Measurements from ENCODE around the gene RFPL1.

DNA sequence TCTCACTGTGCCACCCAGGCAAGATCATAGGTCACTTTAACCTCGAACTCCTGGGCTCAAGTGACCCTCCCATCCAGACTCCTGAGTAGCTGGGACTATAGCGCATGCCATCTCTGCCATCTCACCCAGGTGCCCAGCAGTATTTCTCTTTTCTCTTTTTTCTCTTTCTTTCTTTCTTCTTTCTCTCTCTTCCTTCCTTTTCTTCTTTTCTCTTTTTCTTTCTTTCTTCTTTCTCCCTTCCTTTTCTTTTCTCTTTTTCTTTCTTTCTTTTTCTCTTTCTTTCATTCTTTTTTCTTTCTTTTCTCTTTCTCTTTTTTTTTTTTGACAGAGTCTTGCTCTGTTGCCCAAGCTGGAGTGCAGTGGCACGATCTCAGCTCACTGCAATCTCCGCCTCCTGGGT lies 13.5 kb downstream of the RFPL1 start:
- TF ChIP-seq, protein P1, sequence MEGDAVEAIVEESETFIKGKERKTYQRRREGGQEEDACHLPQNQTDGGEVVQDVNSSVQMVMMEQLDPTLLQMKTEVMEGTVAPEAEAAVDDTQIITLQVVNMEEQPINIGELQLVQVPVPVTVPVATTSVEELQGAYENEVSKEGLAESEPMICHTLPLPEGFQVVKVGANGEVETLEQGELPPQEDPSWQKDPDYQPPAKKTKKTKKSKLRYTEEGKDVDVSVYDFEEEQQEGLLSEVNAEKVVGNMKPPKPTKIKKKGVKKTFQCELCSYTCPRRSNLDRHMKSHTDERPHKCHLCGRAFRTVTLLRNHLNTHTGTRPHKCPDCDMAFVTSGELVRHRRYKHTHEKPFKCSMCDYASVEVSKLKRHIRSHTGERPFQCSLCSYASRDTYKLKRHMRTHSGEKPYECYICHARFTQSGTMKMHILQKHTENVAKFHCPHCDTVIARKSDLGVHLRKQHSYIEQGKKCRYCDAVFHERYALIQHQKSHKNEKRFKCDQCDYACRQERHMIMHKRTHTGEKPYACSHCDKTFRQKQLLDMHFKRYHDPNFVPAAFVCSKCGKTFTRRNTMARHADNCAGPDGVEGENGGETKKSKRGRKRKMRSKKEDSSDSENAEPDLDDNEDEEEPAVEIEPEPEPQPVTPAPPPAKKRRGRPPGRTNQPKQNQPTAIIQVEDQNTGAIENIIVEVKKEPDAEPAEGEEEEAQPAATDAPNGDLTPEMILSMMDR (IDR thresholded peaks at IDR 0.05; ENCODE audit: insufficient read depth, low read length), result no peak
- TF ChIP-seq, protein P2, sequence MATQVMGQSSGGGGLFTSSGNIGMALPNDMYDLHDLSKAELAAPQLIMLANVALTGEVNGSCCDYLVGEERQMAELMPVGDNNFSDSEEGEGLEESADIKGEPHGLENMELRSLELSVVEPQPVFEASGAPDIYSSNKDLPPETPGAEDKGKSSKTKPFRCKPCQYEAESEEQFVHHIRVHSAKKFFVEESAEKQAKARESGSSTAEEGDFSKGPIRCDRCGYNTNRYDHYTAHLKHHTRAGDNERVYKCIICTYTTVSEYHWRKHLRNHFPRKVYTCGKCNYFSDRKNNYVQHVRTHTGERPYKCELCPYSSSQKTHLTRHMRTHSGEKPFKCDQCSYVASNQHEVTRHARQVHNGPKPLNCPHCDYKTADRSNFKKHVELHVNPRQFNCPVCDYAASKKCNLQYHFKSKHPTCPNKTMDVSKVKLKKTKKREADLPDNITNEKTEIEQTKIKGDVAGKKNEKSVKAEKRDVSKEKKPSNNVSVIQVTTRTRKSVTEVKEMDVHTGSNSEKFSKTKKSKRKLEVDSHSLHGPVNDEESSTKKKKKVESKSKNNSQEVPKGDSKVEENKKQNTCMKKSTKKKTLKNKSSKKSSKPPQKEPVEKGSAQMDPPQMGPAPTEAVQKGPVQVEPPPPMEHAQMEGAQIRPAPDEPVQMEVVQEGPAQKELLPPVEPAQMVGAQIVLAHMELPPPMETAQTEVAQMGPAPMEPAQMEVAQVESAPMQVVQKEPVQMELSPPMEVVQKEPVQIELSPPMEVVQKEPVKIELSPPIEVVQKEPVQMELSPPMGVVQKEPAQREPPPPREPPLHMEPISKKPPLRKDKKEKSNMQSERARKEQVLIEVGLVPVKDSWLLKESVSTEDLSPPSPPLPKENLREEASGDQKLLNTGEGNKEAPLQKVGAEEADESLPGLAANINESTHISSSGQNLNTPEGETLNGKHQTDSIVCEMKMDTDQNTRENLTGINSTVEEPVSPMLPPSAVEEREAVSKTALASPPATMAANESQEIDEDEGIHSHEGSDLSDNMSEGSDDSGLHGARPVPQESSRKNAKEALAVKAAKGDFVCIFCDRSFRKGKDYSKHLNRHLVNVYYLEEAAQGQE (IDR thresholded peaks at IDR 0.05; ENCODE audit: insufficient replicate concordance, low read depth), result no peak
- TF ChIP-seq POLR2AphosphoS5 (IDR thresholded peaks at IDR 0.05; ENCODE audit: low read depth) (no peak), SPI1 (IDR thresholded peaks at IDR 0.05; ENCODE audit: borderline replicate concordance, low read depth) (no peak), GABPA (IDR thresholded peaks at IDR 0.05; ENCODE audit: low read depth) (no peak)

Measured in HL-60 (cell line).